HCT116 (cell line): ENCODE data around the gene ANKHD1. TPM values are rescaled to one million over a fixed set of nuclear protein-coding genes. Genes with fewer than 3 reads are reported as not detected.

Experiments
- ATAC-seq: fragments of 200-7000 bp; cut with Tn5 transposase; 2 replicates; pipeline ENCODE4 v1.9.1; 2020; ENCODE audit warnings: mild to moderate bottlenecking, moderate library complexity
- BruUV-seq: library from RNA; stranded (reverse); fragments of 400-500 nt; replicated peaks from 2 replicates; lab custom pipeline; 2021; lab: Mats Ljungman, UMichigan
- CTCF ChIA-PET: fragments of 300-600 bp; sonication (Branson Sonifier 250); formaldehyde crosslinking; loops from one replicate; lab custom pipeline; 2021; ENCODE audit warnings: antibody characterized with exemption; lab: Charles Lee
- POLR2A ChIA-PET: fragments of 300-600, 350-600 bp; sonication (Branson Sonifier 250); formaldehyde crosslinking; loops from one replicate; lab custom pipeline; 2021; ENCODE audit warnings: antibody characterized with exemption; lab: Charles Lee
- RAD21 ChIA-PET, 2 experiments: fragments of 300-600 bp; sonication (Branson Sonifier 250); formaldehyde crosslinking; loops; one replicate each; lab custom pipeline; 2023; ENCODE audit warnings: low total read pairs in 2 of 2; ENCODE audit not compliant: uncharacterized antibody in 2 of 2, unreplicated experiment in 2 of 2, low non-redundant PET in 1 of 2; lab: Charles Lee
- DNase-seq: peaks from one replicate; pipeline ENCODE4 v3.0.0-alpha.2; 2010; ENCODE audit warnings: low read depth, low spot score
- H2AFZ ChIP-seq: fragments of 200-600 bp; shearing (Covaris generic), sonication (generic); 2 replicates; pipeline ENCODE4 v1.6.1; 2017; ENCODE audit warnings: low read depth, mixed run types, mixed read lengths, antibody characterized with exemption, low read length; ENCODE audit not compliant: poor library complexity, severe bottlenecking
- H3K27ac ChIP-seq: 2 replicates; pipeline ENCODE4 v1.5.1; 2012; ENCODE audit warnings: low read depth, low read length
- H3K27me3 ChIP-seq: fragments of 200-600 bp; sonication (generic); 2 replicates; pipeline ENCODE4 v1.6.1; 2016; ENCODE audit warnings: mixed run types, low read length, mixed read lengths; ENCODE audit not compliant: insufficient read depth
- H3K36me3 ChIP-seq, 2 experiments: fragments of 200-500 bp in 1 of 2; fragments of 200-600 bp in 1 of 2; sonication (Bioruptor generic) in 1 of 2; sonication (generic) in 1 of 2; 2 replicates each; pipeline versions ENCODE4 v1.5.1 to v1.6.1; 2014 to 2016; ENCODE audit warnings: low read length in 2 of 2, inconsistent platforms in 1 of 2, mixed read lengths in 1 of 2, mixed run types in 1 of 2; ENCODE audit not compliant: insufficient read depth in 2 of 2, control insufficient read depth in 1 of 2
- H3K4me1 ChIP-seq, 2 experiments: fragments of 200-600 bp in 1 of 2; sonication (generic) in 1 of 2; 2 replicates each; pipeline versions ENCODE4 v1.5.1 to v1.6.1; 2012 to 2017; ENCODE audit warnings: low read length in 2 of 2, inconsistent platforms in 1 of 2, mild to moderate bottlenecking in 1 of 2, mixed read lengths in 1 of 2, mixed run types in 1 of 2, moderate library complexity in 1 of 2; ENCODE audit not compliant: insufficient read depth in 2 of 2, control insufficient read depth in 1 of 2
- H3K4me2 ChIP-seq: fragments of 200-600 bp; sonication (generic); 2 replicates; pipeline ENCODE4 v1.6.1; 2017; ENCODE audit warnings: mixed run types, low read length, mixed read lengths
- H3K4me3 ChIP-seq, 2 experiments: fragments of 200-600 bp in 1 of 2; sonication (generic) in 1 of 2; replicated peaks in 1 of 2; 2 replicates each; pipeline ENCODE4 v1.5.1; 2011 to 2016; ENCODE audit warnings: low read length in 2 of 2, control low read depth in 1 of 2, low read depth in 1 of 2, mild to moderate bottlenecking in 1 of 2, mixed read lengths in 1 of 2, mixed run types in 1 of 2
- H3K79me2 ChIP-seq: fragments of 200-600 bp; sonication (generic); 2 replicates; pipeline ENCODE4 v1.6.1; 2017; ENCODE audit warnings: mild to moderate bottlenecking, mixed run types, low read length, moderate library complexity, mixed read lengths; ENCODE audit not compliant: insufficient read depth
- H3K9ac ChIP-seq: fragments of 200-600 bp; sonication (generic); 2 replicates; pipeline ENCODE4 v1.6.1; 2016; ENCODE audit warnings: low read length, mixed read lengths
- H3K9me2 ChIP-seq: fragments of 200-600 bp; sonication (generic), shearing (Covaris generic); 2 replicates; pipeline ENCODE4 v1.6.1; 2017; ENCODE audit warnings: mixed run types, mild to moderate bottlenecking, moderate library complexity; ENCODE audit not compliant: insufficient read depth
- H3K9me3 ChIP-seq, 2 experiments: fragments of 200-500 bp in 1 of 2; fragments of 200-600 bp in 1 of 2; sonication (Bioruptor generic) in 1 of 2; sonication (generic) in 1 of 2; 2 replicates each; pipeline ENCODE4 v1.6.1; 2014 to 2017; ENCODE audit warnings: low read length in 2 of 2, mixed read lengths in 2 of 2, inconsistent platforms in 1 of 2, low read depth in 1 of 2, mild to moderate bottlenecking in 1 of 2, mixed run types in 1 of 2, moderate library complexity in 1 of 2; ENCODE audit not compliant: control insufficient read depth in 1 of 2, insufficient read depth in 1 of 2
- H4K20me1 ChIP-seq: fragments of 200-600 bp; sonication (generic), shearing (Covaris generic); 2 replicates; pipeline ENCODE4 v1.6.1; 2017; ENCODE audit warnings: mixed run types, mild to moderate bottlenecking, moderate library complexity; ENCODE audit not compliant: insufficient read depth
- CBX3 ChIP-seq: IDR thresholded peaks from 2 replicates; pipeline ENCODE4 v1.6.1; 2012; ENCODE audit warnings: low read depth
- CEBPB ChIP-seq: IDR thresholded peaks from 2 replicates; pipeline ENCODE4 v1.6.1; 2012; ENCODE audit warnings: low read depth
- EGR1 ChIP-seq: IDR thresholded peaks from 2 replicates; pipeline ENCODE4 v1.6.1; 2012; ENCODE audit warnings: low read depth
- ELF1 ChIP-seq: IDR thresholded peaks from 2 replicates; pipeline ENCODE4 v1.6.1; 2012; ENCODE audit warnings: low read depth, borderline replicate concordance
- JUND ChIP-seq: IDR thresholded peaks from 2 replicates; pipeline ENCODE4 v1.6.1; 2012
- POLR2A ChIP-seq: IDR thresholded peaks from 2 replicates; pipeline ENCODE4 v1.7.0; 2011; ENCODE audit warnings: borderline replicate concordance; ENCODE audit not compliant: insufficient read depth, insufficient read length; ENCODE audit errors: extremely low read depth
- POLR2AphosphoS5 ChIP-seq: IDR thresholded peaks from 2 replicates; pipeline ENCODE4 v1.6.1; 2011; ENCODE audit warnings: mild to moderate bottlenecking, low read depth, low read length, moderate library complexity
- RAD21 ChIP-seq: IDR thresholded peaks from 2 replicates; pipeline ENCODE4 v1.6.1; 2012; ENCODE audit warnings: low read depth, mild to moderate bottlenecking
- SP1 ChIP-seq: IDR thresholded peaks from 2 replicates; pipeline ENCODE4 v1.6.1; 2012; ENCODE audit warnings: low read depth
- SRF ChIP-seq: IDR thresholded peaks from 2 replicates; pipeline ENCODE4 v1.6.1; 2012; ENCODE audit warnings: low read depth
- YY1 ChIP-seq: IDR thresholded peaks from 2 replicates; pipeline ENCODE4 v1.6.1; 2011; ENCODE audit warnings: low read length, low read depth, moderate library complexity, mild to moderate bottlenecking; ENCODE audit not compliant: insufficient replicate concordance; ENCODE audit errors: extremely low read depth
- ZFX ChIP-seq: fragments of 450-650 bp; IDR thresholded peaks from 2 replicates; pipeline ENCODE4 v1.6.1; 2017
- intact Hi-C: fragments of 100-400 bp; cut with micrococcal nuclease; formaldehyde crosslinking; loops from 2 replicates; pipeline ENCODE4 v1.10.0; 2022
- total RNA-seq: library from RNA; stranded (reverse); gene quantifications from one replicate; pipeline ENCODE4 v1.2.1, GENCODE V29; 2021; ENCODE audit not compliant: unreplicated experiment
- TF ChIP-seq, protein P1 (sequence below): IDR thresholded peaks from 2 replicates; pipeline ENCODE4 v1.6.1; 2012
- TF ChIP-seq, protein P2 (sequence below): IDR thresholded peaks from 2 replicates; pipeline ENCODE4 v1.6.1; 2012

The ANKHD1 gene
- total RNA-seq, 1 experiment from 2014 or later: 80.8 TPM

DNA sequence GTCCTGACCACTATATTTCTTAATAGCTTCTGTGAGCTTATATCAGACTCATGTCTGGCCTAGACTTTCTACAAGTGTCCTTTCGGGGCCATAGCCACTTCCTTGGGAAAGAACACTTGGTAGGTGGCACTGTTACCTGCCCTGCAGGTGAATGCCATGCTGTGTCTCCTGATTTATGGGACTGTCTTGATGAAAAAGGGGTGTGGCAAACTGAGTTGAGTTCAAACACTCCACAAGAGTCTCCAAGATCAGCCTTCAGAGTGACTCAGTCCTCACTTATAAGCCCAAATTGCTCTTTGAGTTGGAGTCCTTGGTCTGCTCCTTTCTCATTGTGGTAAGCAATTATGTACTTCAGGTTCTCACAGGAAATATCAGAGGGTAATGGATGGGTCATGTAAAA lies 9.9 kb upstream of the ANKHD1 start:
- peaks cover 9 to 15% of the 10 kb centered on the region in 2 experiments; a peak in 3 of 4 replicates for H3K4me1 ChIP-seq
- no peaks in the 10 kb centered on the region for H3K9me2 ChIP-seq
- DNase-seq (peak; percentile 52), ATAC-seq (peak; percentile 88)
- no peak overlapping the region for H2AFZ ChIP-seq
- no peaks in the 10 kb centered on the region for H3K9me3 ChIP-seq
- H3K4me3 ChIP-seq: no peak overlapping the region
- CTCF ChIA-PET: no interaction called here
- no peaks in the 10 kb centered on the region for H3K36me3 ChIP-seq
- H3K4me2 ChIP-seq: peak overlapping the region; percentile 18
- H3K9ac ChIP-seq: no peak overlapping the region
- RAD21 ChIA-PET: no interaction called here
- H3K27me3 ChIP-seq: no peaks in the 10 kb centered on the region
- no peak overlapping the region for H3K27ac ChIP-seq
- TF ChIP-seq, protein P1, sequence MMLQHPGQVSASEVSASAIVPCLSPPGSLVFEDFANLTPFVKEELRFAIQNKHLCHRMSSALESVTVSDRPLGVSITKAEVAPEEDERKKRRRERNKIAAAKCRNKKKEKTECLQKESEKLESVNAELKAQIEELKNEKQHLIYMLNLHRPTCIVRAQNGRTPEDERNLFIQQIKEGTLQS: no peak
- TF ChIP-seq POLR2A: no peak
- TF ChIP-seq POLR2AphosphoS5: peak; percentile 29; the same call in 1 of the 2 replicates
- TF ChIP-seq RAD21: no peak
- TF ChIP-seq JUND: no peak
- TF ChIP-seq SRF: no peak
- TF ChIP-seq ZFX: no peak
- no peak for TF ChIP-seq ELF1
- TF ChIP-seq, protein P2, sequence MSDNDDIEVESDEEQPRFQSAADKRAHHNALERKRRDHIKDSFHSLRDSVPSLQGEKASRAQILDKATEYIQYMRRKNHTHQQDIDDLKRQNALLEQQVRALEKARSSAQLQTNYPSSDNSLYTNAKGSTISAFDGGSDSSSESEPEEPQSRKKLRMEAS: no peak
- H3K79me2 ChIP-seq: no peaks in the 10 kb centered on the region
- no TSS peak for BruUV-seq
- POLR2A ChIA-PET: no interaction called here
- no peaks in the 10 kb centered on the region for H4K20me1 ChIP-seq
- intact Hi-C loops: no loop called here

DNA sequence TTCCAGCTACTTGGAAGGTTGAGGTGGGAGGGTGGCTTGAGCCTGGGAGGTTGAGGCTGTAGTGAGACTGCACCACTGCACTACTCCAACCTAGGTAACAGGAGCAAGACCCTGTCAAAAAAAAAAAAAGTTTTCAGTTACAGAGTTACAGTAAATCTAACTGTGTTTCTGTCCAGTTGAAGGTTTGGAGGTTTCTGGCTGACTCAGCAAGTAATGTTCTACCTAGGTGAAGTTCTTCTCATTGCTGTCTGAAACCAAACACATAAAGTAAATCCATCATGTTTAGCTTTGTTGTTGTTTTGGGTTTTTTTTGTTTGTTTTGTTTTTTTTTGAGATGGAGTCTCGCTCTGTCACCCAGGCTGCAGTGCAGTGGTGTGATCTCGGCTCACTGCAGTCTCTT lies 7.9 kb upstream of the ANKHD1 start:
- Histone ChIP-seq H3K4me3 (no peak overlapping the region), H3K4me2 (no peak overlapping the region), H3K36me3 (no peaks in the 10 kb centered on the region), H3K9ac (no peak overlapping the region), H3K27me3 (no peaks in the 10 kb centered on the region), H3K79me2 (peaks cover 3% of the 10 kb centered on the region; the same call in 1 of the 2 replicates)
- DNase-seq: no peak
- CTCF ChIA-PET: no interaction called here
- no peak for ATAC-seq
- RAD21 ChIA-PET: no interaction called here
- TF ChIP-seq YY1: no peak
- TF ChIP-seq, protein P2: no peak
- no peak for TF ChIP-seq SP1
- TF ChIP-seq ELF1: no peak
- no peak for TF ChIP-seq CEBPB
- TF ChIP-seq CBX3: no peak
- no peak for TF ChIP-seq EGR1
- TF ChIP-seq, all 23 proteins: peak for 0
- no TSS peak for BruUV-seq
- Histone ChIP-seq H3K9me3 (no peaks in the 10 kb centered on the region), H3K27ac (no peak overlapping the region), H2AFZ (no peak overlapping the region), H3K9me2 (no peaks in the 10 kb centered on the region), H3K4me1 (peaks cover 15 to 20% of the 10 kb centered on the region in 2 experiments), H4K20me1 (no peaks in the 10 kb centered on the region)
- POLR2A ChIA-PET: no interaction called here
- intact Hi-C loops: no loop called here
